Inferior parietal cortex (tissue), 1 donor: ENCODE data around the gene IL4I1.

Source experiments
- DNase-seq: peaks from one replicate; pipeline ENCODE4 v3.0.0-alpha.2; 2016; ENCODE audit errors: extremely low spot score

IL4I1 gene

DNA sequence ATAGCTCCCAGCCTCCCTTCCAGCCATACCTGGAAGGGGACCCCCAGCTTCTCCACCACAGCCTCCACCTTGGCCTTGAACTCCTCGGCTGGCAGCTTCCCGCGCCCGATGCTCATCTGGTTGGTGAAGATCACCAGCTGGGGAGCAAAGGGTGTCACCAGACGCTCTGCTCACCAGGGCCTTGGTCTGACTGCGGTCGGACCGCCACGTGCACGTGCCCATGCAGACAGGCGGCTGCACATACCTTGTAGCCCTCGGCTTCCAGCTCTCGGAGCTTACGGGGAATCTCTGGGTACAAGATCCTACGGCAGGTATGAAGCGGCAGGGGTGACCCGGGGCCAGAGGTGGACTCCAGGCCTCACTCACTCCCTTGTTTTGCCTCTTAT lies 32.8 kb downstream of the IL4I1 start:
- DNase-seq: no peak

DNA sequence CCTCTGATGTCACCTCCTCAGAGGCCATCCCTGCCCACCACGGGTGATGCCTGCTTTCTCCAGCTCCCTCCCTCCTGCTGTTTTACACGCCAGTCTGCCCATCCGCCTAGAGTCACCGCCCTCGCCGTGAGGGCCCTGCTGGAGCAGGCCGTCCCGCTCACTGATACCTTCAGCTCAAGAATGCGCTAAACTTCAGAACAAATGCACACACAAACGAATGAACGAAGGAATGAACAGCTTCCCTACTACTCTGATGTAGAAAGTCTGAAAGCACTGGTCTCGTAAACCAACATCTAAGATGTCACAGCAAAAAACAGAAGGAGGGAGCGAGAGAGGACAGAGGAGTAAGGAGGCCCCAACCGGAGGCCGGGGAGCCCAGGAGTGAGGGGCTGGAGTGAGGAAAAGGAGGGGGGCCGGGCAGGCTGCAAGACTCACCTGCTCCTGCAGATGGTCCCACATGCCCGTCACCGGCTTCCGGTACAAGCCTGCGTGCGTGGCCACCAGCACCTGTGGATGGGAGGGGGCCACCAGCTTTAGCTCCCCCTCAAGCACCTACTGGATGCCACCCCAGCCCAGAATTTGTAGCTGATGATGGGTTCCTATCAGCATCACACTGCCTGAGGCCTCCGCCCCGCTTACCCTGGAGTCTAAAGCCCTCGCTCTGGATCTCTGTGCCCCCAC lies 33.3 kb downstream of the IL4I1 start:
- no peak for DNase-seq

DNA sequence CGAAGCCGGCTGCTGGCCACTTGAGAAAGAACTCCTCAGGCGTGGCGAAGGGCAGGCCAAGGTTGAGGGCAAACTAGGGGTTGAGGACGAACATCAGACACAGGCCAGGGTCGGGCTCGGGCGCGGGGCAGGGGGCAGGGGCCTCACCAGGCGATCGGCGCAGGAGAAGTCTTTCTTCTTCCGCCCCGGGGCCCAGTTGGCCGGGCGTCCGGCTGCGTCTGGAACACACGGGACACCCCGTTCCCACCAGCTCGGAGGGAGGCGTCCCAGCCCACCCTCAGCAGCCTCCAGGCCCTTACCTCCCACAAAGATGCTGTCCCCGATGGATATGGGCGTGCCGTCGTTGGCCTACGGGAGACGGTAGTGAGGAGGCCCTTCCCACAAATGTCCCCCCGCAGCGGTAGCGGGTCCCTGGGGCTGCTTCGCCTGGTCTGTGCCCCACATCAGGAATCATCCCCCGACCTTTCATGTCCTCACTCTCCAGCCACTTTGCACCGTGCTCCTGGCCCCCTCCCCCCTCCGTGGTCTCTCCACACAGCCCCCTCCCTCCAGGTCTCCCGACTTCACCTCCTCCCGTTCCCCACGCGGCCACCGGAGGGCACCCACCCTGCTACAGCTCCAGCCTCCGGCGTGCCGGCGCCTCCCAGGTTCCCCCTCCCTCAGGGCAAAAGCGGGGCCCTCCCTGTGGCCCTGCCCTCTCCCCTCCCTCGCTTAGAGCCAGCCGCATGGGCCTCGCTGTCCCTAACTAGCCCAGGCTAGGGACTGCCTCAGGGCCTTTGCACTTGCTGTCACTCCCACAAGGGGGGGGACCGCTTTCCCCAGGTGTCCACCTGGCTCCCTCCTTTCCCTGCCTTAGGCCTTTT lies 34.1 kb downstream of the IL4I1 start:
- DNase-seq: no peak

DNA sequence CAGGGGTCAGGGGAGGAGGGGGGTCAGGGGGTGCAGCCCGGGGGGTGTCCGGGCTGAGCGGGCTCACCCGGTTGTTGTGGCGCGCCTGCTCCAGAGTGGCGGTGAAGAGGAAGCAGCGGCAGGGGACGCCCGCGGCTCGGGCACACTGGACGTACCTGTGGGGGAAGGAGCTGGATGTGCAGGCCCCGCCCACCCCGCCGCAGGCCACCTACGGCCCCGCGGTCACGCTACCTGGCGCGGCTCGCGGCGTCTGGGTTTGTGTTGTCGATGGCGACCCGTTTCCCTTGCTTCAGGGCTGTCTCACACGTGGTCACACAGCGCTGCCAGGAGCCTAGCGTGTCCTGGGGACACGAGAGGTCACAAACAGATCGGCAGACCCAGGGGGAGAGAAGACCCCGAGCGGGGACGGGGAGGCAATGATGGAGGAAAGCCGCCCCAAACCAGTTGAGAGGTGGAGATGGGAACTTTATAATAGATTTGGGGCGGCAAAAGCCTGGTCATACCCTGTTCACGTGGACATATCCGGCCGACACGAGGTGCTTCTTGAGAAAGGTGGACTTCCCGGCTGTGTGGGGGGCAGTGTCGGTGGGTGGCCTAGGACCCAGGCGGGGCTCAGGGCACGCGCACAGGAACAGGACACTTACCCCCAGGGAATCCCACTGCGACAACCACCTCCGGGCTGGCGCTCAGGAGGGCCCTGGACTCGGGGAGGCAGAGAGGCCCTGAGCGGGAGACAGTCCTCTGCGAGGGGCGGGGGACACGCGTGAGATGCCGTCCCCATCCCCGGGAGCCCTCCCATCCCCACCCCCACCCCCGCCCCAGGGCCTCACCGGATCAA lies 34.9 kb downstream of the IL4I1 start:
- no peak for DNase-seq

DNA sequence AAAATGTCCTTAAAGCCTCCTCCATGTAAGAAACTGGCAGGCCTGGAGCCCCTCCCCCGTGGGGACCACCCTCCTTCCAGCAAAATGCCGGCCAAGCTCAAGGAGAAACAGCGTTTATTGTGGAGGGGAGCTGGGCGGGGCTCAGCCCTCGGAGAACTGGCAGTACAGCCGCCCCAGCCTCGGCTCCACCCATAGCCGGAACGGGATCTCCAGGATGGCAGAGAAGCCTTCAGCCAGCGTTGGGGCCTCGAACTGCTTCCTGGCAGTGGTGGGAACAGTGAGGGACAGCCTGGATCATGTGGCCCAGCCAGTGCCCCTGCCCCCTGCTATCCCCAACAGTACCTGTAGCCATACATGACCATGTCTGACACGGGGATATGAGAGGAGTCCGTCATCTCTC lies 35.6 kb downstream of the IL4I1 start:
- no peak for DNase-seq

DNA sequence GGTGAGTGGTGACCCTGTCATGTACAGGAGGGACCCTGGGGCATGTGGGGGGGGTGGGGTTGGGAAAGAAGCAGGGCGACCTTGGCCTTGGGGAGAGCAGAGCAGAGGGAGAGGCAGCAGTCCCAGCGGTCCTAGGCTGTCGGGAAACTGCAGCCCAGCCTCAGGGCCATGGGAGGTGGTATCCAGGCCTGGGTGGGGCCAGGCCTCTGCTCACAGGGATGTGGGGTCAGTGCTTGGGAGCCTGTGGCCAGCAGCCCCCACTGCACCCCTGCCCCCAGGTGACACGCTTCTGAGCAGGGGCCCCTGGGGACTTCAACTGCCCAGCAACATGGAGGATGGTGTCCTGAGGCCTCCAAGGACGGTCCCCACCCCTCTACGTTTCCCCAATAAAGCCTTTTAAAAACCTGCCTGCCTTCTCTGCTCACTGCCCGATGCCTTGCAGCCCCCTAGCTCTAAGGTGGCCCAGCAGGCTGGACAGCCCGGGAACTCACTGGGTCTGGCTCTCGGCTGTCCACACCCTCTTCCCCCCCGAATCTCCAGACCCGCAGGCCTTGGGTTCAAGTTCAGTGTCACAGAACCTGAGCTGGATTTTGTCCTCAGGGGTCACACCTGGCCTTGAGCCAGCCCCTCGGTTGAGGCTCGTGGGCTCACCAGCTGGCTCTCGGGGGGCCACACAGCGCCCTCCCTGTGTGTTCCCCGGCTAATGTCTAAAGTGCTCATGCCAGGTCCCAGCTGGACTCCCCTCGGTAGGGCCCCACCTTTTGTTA lies 36.2 kb downstream of the IL4I1 start:
- DNase-seq: no peak

DNA sequence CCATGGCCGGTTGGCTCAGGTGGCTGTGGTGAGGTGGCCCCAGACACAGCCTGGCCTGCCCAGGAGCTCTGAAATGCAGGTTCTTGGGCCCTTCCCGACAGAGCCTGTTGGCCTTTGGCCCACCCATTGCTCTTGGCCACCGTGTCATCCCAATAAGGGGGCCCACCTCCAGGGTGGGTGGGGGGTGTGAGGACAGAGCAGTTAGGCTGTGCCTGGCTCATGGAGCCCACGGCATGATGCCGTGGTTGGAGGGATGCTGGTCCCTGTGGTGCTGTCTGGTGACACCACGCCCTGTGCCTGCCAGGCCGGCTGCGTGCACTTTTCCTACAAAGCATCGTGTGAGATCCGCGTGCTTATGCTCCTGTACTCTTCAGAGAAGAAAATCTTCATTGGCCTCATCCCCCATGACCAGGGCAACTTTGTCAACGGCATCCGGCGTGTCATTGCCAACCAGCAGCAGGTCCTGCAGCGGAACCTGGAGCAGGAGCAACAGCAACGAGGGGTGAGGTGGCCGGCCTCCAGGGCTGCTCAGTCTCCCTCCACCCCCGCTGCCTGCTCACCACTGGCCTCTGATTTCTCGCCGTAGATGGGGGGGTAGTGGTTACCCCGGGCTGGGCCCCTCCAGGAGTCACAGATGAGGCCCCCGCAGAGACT lies 36.9 kb downstream of the IL4I1 start:
- no peak for DNase-seq

DNA sequence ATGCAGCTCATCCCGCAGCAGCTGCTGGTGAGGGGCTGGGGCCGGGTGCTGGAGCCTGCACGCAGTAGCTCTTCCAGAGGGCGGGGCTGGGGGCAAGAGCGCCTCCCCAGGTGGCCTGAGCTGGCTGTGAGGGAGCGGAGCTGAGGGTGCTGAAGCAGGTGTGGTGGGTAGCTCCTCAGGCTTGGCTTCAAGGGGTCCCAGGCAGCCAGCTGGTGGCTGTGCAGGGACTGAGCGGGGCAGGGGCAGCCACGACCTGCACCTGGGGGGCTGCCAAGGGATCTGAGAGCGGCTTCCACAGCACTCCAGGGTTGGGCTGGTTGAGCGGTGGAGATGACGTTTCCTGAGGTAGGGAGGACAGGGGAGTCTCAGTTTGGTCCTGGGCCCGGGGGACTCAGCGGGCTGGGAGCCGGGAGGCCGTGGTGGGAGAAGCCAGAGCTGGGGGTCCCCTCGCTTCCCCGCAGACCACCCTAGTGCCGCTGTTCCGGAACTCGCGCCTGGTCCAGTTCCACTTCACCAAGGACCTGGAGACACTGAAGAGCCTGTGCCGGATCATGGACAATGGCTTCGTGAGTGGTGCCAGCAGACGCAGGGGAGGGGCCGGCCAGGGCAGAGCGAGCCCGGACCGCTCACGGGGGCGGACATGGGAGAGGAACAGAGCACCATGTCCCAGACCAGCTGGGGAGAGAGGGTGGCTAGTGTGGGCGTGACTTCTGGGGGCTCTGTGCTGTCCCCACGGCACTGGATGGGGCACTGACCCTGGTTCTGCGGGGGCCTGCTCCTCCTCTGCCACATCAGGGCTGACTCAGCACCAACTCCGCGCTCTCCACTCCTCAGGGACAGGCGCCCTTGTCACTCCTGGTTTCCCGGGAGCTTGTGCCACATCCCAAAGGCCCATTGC lies 38.4 kb downstream of the IL4I1 start:
- no peak for DNase-seq

DNA sequence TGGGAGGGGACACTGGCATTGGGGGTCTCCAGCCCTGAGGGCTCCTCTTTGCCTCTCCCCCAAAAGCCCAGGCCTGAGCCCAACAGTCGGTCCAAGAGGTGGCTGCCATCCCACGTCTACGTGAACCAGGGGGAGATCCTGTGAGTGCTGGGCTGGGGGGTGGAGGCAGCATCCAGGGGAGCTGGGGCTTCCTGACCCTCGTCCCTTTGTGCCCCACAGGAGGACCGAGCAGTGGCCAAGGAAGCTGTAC lies 38.9 kb downstream of the IL4I1 start:
- no peak for DNase-seq

DNA sequence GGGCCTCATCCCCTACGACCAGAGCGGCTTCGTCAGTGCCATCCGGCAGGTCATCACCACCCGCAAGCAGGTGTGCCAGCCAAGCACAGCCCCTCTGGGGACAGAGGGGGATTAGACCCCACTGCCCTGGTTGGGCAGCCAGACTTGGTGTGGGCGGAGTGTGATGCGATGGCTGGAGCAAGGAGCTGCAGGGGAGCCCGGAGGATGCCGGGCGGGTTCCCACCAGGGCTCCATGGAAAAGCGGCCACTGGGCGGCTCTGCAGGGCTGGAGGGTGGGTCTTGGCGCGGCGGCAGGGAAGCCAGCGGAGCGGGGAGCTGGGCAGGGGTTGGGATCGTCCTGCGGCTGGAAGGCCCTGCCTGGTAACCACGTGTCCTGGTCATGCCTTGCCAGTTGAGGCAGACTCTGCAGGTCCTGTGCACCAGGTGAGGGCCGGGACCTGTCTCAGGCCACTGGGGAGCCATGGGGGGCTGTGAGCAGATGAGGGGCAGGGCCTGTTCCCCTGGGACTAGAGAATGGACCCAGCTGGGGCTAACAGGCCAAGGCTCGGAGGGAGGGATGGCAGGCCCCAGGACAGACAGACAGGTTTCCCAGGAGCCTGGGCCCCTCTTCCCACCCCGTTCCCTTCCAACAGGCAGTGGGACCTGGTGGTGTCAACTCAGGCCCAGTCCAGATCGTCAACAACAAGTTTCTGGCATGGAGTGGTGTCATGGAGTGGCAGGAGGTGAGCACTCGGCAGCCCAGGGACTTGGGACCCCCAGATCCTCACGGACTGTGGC lies 39.4 kb downstream of the IL4I1 start:
- DNase-seq: no peak

DNA sequence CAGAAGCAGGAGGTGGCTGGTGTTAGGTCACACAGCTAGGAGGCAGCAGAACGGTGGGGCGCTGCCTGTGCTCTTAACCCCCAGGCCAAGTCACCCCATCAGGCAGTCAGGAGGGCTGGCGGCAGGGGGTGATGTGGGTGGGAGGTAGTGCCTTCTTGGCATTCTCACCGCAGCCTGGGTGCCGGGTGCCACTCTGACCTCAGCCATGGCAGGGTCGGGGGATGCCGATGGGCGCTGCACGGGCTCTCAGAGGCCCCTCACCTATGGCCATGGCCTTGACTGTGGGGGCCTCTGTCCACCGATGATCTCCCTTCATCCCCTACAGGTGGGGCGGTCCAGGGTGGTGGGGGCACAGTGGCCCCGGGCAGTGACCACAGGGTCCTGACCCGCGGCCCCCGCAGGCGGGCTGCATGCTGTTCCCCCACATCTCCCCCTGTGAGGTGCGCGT lies 40.1 kb downstream of the IL4I1 start:
- DNase-seq: no peak

DNA sequence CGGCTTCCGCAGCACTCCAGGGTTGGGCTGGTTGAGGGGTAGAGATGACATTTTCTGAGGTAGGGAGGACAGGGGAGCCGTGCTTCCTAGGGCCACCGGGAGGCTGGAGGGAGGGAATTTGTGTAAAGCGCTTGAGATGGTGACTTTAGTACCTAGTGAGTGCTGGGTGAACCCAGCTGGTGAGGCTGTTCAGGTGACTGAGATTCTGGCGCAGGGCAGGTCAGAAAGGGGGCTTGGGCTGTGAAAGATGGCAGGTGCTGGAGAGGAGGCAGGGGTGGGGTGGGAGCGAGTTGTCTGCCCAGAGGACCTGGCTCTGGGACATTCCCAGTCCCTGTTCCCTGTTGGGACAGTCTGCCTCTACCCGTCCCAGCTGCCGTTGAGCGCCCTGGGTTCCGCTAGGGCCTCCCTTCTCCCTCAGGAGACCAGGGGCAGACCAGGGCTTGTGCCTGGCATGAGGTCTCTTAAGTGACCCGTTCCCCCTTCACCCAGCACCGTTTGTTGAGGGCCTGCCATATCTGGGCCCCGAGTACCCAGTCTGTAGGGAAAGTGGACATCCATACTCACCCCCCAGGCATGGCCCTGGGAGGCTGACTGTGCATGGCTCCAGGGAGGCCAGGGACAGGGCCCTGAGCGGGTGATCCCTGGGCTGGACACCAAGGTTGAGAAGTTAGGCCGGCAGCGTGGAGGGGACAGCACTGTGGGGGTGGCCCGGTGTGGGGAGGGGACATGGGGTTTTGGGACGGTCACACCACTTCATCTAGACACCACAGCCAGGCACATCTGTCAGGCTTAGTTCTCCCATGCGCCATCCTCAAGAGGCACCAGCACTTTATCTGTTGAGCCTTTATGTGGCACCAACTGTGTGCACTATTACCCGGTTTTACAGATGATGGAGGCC lies 40.8 kb downstream of the IL4I1 start:
- no peak for DNase-seq

DNA sequence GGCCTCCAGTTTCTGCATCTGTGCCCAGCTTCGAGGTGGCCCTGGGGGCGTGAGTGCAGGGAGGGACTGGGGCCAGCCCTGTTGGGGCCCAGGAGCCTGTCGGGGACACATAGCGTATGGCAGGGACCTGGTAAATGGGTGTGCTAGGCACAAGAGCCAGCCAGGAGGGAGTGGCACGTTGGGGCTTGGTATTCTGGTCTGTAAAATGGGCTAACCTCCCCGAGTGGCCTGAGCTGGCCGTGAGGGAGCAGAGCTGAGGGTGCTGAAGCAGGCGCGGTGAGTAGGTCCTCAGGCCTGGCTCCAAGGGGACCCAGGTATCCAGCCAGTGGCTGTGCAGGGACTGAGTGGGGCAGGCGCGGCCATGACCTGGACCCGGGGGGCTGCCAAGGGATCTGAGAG lies 41.4 kb downstream of the IL4I1 start:
- DNase-seq: no peak

DNA sequence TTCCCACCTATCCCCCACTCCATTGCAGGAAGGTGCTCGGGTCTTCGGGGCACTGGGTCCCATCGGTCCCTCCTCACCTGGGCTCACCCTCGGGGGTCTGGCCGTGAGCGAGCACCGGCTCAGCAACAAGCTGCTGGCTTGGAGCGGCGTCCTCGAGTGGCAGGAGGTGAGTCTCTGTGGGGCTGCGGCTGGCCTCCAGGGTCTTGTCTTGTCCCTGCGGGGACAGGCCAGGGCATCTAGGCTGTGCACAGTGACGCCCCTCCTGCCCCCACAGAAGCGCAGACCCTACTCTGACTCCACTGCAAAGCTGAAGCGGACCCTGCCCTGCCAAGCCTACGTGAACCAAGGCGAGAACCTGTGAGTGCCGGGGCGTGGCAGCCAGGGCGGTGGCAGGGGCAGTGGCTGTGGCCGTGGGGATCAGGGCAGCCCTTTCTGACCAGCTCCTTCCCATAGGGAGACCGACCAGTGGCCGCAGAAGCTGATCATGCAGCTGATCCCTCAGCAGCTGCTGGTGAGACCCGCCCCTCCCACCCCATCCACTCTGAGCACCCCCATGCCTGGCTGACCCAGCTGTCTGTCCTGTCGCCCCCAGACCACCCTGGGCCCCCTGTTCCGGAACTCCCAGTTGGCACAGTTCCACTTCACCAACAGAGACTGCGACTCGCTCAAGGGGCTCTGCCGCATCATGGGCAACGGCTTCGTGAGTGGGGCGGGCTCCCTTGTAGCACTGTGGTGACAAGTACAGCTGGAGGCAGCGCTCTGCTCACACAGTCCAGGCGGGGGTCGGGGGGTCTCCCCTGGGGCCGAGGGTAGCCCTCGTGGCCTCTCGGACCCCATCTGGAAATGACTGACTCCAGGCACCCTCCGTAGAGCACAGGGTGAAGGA lies 42.1 kb downstream of the IL4I1 start:
- DNase-seq: no peak

DNA sequence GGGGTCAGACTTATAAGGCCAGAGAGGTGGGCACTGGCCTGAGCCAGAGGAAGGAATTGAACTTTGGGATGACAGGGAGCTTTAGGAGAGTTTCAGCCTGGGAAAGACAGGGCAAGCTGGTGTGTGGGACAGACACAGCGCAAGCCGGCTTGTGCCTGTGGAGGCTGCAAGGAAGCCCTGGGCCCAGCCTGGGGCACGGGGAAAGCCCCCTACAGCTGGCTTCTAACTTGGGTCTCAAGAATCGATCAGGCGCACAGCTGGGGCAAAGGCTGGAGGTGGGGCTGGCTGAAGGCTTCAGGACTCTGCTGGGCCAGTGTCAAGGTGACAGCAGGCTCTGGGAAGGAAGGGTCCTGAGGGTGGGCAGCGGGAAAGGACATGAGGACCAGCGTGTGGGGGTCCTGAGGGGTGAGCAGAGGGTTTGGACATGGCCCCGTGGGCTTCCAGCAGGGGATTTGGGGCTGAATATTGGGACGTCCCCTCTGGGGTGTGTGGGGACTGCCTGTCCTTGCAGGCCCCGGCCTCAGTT lies 42.8 kb downstream of the IL4I1 start:
- DNase-seq: no peak

DNA sequence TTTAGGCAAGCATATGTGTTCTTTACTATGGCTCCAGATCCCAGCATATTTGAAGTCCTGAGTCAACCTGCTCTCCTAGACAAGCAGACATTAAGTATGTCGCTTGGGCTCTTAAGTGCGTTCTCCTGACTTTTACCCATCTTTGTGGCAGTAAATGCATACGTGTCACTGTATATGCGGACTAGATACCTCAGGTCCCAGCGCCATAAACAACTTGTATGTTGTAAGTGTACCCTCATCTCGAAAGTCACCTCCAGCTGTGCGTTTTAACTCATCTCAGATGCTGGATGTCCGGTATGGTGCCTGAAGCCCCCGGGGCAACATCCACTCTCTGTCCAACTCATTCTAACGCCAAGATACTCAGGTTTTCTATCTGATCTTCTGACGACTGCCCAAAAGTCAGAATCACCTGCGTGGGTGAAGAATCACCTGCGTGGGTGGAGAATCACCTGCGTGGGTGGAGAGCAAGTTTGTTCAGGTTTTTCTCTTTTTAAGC lies 44.0 kb downstream of the IL4I1 start:
- no peak for DNase-seq
